AG08396 (cell line): ENCODE measurements around the gene ATM.
"Not testable (repeated sequence)": the region's sequence is repeated elsewhere in the genome, so short reads cannot be mapped to it uniquely, and the experiment has no call there.

Experiments
- DNase-seq: peaks from one replicate; pipeline ENCODE4 v3.0.0; 2012; ENCODE audit warnings: low spot score, mixed read lengths

ATM gene

DNA sequence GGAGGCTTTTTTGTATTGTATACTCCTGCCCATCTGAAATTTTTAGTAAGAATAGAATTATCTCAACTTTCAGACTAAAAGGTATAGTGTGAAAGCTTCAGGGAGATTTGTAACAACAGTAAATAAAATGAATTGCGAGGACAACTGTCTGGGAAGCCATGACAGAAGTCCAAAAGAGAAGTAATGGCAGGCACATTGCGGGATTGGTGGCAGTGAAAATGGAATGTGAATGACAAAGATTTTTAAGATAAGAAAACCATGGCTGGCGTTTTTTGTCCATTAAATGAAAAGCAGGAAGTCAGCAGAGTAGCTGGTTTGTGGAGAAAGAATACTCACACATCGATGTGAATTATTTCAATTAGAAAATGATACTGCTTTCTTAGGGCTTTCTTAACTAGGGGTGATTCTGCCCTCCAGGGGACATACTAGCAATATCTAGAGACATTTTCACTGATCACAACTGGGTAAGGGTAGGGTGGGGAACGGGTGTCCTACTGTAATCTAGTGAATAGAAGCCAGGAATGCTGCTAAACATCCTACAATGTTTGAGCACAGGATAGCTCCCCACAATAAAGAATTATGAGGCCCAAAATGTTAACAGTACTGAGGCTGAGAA lies 2.0 kb upstream of the ATM start:
- no peak for DNase-seq

GRCh38 chr11:108221371-108221770 lies 1.5 kb upstream of the ATM start:
- no peak for DNase-seq

DNA sequence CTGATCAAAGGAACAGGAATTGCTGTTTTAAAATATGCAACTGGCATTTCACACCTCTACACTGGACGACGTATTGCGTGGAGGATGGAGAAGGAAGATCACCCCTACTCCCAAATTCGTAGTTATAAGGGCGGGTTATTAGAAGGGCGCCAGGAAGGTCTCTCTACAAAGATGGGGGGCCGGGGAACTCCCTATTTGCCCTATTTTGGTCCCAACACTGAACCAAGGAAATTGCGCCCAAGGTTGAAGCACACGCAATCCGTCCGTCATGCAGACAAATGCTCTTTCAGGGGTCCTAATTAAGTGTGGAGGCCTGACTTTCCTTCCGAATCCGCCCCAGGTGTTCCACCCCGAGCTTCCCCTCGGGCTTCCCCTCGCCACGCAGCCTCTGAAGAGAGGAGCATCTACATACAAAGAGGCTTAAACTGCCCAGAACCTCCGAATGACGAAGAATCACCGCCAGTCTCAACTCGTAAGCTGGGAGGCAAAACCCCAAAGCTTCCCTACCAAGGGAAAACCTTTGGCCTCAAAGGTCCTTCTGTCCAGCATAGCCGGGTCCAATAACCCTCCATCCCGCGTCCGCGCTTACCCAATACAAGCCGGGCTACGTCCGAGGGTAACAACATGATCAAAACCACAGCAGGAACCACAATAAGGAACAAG lies 825 bp upstream of the ATM start:
- no peak for DNase-seq

DNA sequence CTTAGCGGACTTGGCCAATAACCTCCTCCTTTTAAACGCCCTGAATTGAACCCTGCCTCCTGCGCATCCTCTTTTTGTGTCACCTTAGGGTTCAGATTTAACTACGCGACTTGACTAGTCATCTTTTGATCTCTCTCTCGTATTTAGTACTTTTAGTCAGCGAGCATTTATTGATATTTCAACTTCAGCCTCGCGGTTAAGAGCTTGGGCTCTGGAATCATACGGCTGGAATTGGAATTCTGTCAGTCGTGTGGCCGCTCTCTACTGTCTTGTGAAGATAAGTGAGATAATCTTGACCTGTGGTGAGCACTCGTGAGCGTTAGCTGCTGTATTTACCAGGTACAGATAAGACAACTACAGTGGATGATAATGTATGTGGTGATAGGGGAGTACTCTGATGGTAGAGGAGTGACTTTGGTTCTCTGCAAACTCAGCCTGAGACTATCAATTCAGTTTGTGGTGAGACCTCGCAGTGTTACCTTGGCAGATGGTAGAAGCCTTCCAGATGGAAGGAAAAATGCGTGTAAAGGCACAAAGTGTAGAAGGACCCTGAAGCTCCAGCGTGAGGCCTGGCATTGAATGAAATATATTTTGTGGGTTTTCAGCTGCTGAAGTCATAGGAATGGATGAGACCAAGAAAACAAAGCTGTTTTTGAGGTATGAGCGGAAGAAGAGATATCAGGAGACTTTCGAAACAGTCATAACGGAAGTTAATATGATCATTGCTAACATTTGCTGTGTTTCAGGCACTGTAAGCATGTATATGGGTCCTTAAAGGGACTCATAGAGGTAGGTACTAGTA lies 682 bp downstream of the ATM start:
- no peak for DNase-seq

- no peak for DNase-seq
Measured at GRCh38 chr11:108224366-108224765, 1.5 kb downstream of the ATM start.

DNA sequence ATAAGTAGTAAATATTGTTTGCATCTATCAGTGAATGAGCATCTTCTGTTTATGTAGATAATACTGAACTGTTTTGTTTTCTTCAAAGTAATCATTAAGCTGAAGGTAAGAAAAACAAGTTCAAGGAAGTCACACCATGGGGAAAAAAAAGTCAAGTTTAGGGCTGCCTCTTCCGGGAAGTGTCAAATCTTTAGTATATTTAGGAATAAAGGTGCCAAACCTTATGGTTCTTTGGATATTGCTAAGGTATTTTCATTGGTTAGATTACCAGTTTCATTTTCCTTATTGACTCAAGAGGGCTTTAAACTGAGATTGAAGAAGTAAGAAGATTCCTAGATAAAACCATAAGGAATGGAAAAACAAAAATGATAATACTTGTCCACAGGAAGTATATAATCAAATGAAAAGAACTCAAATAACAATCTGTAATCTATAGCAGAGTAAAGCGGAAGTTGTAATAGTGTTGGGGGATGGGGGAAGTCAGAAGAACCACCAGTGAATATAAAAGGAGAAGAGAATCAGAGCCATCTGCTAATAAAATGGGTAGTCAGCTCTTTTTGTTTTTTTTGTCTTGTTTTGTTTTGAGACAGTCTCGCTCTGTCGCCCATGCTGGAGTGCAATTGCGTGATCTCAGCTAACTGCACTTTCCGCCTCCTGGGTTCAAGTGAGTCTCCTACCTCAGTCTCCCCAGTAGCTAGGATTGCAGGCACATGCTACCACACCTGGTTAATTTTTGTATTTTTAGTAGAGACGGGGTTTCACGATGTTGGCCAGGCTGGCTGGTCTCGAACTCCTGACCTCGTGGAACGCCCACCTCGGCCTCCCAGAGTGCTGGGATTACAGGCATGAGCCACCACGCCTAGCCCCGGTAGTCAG lies 2.3 kb downstream of the ATM start:
- no peak for DNase-seq

DNA sequence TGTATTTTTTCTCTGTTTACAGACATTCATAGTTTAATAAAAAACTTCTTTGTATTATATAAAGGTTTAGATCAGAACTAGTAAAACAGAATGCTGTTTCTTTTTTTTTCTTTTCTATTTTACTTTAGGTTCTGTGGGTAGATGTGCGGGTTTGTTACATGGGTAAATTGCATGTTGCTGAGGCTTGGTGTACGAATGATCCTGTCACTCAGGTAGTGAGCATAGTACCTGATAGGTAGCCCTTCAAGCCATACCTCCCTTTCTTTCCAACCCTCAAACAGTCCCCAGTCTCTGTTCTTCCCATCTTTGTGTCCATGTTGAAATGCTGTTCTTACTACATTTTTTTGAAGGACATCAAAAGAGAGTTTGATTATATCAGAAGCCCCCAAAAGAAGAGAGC lies 3.2 kb downstream of the ATM start:
- no peak for DNase-seq

GRCh38 chr11:108228251-108228650 lies 5.4 kb downstream of the ATM start:
- DNase-seq: no peak

- DNase-seq: no peak
Measured at GRCh38 chr11:108233277-108233945, 10.5 kb downstream of the ATM start.

DNA sequence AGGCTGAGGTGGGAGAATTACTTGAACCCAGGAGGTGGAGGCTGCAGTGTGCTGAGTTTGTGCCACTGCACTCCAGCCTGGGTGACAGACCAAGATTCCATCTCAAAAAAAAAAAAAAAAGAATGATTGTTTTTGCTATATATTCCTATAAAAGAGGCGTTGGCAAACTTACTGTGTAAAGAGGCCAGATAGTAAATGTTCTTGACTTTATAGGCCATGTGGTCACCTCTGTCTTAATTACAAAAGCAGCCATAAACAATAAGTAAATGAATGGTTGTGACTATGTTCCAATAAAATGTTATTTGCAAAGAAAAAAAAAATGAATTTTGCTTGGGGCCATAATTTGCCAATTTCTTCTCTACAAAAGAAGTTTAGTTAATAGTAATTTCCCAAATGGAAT lies 12.3 kb downstream of the ATM start:
- DNase-seq: no peak

GRCh38 chr11:108235633-108236032 lies 12.8 kb downstream of the ATM start:
- no peak for DNase-seq

GRCh38 chr11:108237058-108237481 lies 14.2 kb downstream of the ATM start:
- no peak for DNase-seq

- no peak for DNase-seq
Measured at GRCh38 chr11:108239076-108239475, 16.2 kb downstream of the ATM start.

DNA sequence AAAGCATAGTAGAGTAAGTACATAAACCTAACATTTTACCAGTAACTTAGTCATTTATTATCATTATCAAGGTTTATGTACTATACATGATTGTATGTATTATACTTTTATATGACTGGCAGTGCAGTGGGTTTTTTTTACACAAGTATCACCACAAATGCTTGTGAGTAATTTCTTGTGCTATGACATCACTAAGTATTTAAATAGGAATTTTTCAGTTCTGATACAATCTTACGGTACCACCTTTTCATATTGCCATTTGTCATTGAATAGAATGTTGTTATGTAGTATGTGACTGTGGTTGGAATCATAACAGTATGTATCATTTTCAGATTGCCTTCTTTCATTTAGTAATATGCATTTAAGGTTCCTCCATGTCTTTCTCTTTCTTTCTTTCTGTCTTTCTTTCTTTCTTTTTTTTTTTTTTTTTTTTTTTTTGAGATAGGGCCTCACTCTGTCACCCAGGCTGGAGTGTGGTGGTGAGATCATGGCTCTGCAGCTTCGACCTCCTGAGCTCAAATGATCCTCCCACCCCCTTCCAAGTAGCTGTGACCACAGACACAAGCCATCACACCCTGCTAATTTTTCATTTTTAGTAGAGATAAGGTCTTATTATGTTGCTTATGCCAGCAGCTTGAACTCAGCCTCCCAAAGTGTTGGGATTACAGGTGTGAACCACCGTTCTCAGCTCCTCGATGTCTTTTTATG lies 18.6 kb downstream of the ATM start:
- DNase-seq: no peak

DNA sequence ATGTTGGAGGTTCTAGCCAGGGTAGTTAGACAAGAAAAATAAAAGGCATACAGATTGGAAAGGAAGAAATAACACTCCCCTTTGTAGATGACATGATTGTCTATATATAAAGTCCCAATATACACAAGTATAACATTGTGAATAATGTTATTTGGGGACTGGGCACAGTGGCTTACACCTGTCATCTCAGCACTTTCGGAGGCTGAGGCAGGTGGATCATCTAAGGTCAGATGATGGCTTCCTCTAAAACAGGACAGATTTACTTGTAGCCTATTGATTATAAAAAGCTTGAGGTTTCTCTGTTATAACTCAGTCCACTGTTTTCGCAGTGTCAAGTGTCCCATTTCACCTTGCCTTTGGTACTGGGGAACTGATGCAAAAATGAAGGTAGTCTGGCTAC lies 19.6 kb downstream of the ATM start:
- DNase-seq: no peak

DNA sequence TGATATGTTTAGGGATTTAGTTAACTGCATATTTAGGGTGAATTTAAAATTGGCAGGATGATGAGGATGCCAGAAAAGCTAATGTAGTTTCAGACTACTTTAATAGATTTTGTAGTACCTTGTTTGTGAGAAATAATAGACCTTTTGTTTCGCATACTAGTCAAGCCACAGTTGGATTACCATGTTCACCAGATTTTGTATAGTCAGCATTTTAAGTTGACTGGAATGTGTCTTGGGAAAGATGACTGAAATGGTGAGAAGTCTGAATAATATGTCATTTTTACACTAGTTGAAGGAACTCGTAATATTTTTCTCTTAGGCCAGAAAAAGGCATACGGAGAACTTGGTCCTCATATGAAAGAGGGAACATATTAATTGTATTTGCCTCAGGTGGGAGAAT lies 23.4 kb downstream of the ATM start:
- DNase-seq: no peak

DNA sequence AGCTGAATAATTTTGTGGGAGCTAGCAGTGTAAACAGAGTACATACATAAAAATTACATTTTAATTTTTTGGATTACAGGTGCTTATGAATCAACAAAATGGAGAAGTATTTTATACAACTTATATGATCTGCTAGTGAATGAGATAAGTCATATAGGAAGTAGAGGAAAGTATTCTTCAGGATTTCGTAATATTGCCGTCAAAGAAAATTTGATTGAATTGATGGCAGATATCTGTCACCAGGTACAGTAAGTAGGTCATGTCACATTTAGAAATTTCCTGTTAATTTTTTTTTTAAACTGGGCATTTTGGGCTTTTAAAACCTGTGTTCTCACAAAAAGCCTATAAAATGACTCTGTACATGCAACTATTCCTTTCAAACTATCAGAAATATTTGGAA lies 24.0 kb downstream of the ATM start:
- DNase-seq: no peak

DNA sequence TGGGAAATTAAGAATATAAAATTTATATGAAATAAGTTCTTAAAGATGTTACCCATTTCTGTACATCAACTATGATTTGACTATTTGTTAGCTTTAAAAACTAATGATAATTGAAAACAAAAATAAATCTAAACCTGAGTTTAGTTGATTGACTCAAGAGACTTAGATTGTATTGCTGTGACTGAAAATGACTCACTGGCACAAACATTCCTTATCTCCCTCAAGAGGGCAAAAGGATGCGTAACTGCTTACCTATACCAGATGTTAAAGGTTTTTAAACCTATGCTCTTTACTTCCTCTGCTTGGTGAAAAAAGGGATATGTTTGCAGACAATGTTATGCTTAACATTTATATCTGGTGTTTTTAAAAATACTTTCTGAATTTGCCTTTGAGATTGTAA lies 30.3 kb downstream of the ATM start:
- no peak for DNase-seq

- DNase-seq: no peak
Measured at GRCh38 chr11:108269583-108269982, 46.7 kb downstream of the ATM start.

DNA sequence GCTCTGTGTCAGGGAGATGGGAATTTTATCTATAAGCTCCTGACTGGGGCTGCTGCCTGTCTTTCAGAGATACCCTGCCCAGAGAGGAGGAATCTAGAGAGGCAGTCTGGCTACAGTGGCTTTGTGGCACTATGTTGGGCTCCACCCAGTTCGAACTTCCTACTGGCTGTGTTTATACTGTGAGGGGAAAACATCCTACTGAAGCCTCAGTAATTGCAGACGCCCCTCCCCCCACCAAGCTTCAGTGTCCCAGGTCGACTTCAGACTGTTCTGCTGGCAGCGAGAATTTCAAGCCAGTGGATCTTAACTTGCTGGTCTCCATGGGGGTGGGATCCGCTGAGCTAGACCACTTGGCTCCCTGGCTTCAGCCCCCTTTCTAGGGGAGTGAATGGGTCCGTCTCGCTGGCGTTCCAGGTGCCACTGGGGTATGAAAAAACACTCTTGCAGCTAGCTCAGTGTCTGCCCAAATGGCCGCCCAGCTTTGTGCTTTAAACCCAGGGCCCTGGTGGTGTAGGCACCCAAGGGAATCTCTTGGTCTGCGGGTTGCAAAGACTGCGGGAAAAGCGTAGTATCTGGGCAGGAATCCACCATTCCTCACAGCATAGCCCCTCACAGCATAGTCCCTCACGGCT lies 54.2 kb downstream of the ATM start:
- DNase-seq: not testable (repeated sequence)

DNA sequence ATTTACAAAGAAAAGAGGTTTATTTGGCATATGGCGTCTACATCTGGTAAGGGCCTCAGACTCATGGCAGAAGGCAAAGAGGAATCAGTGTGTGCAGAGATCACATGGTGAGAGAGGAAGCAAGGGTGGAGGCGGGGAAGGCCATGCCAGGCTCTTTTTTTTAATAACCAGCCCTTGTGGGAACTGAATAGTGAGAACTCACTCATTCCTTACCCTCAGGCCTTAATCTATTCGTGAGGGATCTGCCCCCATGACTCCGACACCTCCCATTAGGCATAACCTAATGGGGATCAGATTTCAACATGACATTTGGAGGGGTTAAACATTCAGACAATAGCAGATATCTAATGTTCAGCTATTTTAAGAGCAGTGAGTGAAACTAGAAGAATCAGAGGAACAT lies 55.7 kb downstream of the ATM start:
- no peak for DNase-seq
